CD14-positive monocyte (primary cell): ENCODE results near the gene SYPL1. TPM values are rescaled to one million over a fixed set of nuclear protein-coding genes. Genes with fewer than 3 reads are reported as not detected.

Experiments
- DNase-seq, 3 donors: peaks; one replicate each; pipeline ENCODE4 v3.0.0-alpha.2; 2011 to 2022
- H2AFZ ChIP-seq: 2 replicates; pipeline ENCODE4 v1.6.0; 2012; ENCODE audit warnings: mild to moderate bottlenecking, low read depth, low read length, inconsistent platforms; ENCODE audit not compliant: insufficient read depth, poor library complexity, severe bottlenecking
- H3K27ac ChIP-seq, 2 donors: 1 replicate in 1 of 2; 2 replicates in 1 of 2; pipeline ENCODE4 v1.5.1; 2012 to 2013; ENCODE audit warnings: low read length in 2 of 2, control low read depth in 1 of 2, inconsistent platforms in 1 of 2, low read depth in 1 of 2, mild to moderate bottlenecking in 1 of 2
- H3K27me3 ChIP-seq, 2 donors: one replicate each; pipeline versions ENCODE4 v1.6.0 to v1.6.1; 2011 to 2013; ENCODE audit warnings: low read length in 2 of 2; ENCODE audit not compliant: control insufficient read depth in 2 of 2, insufficient read depth in 2 of 2
- H3K36me3 ChIP-seq, 2 donors: replicated peaks in 1 of 2; 1 replicate in 1 of 2; 2 replicates in 1 of 2; pipeline versions ENCODE4 v1.5.1 to v1.6.1; 2012 to 2013; ENCODE audit warnings: low read length in 2 of 2, control low read depth in 1 of 2, inconsistent platforms in 1 of 2, mild to moderate bottlenecking in 1 of 2; ENCODE audit not compliant: insufficient read depth in 2 of 2, control insufficient read depth in 1 of 2
- H3K4me1 ChIP-seq, 2 donors: 1 replicate in 1 of 2; 2 replicates in 1 of 2; pipeline versions ENCODE4 v1.5.1 to v1.6.1; 2012 to 2013; ENCODE audit warnings: low read length in 2 of 2, control low read depth in 1 of 2, inconsistent platforms in 1 of 2, mild to moderate bottlenecking in 1 of 2, moderate library complexity in 1 of 2; ENCODE audit not compliant: insufficient read depth in 2 of 2, control insufficient read depth in 1 of 2
- H3K4me2 ChIP-seq: replicated peaks from 2 replicates; pipeline ENCODE3; 2012; ENCODE audit warnings: low read length, moderate library complexity, mild to moderate bottlenecking; ENCODE audit not compliant: poor library complexity, severe bottlenecking; ENCODE audit errors: extremely low read depth
- H3K4me3 ChIP-seq, 3 experiments: fragments of 200-600 bp in 1 of 3; sonication (generic) in 1 of 3; replicated peaks in 1 of 3; 1 replicate in 2 of 3; 2 replicates in 1 of 3; pipeline ENCODE4 v1.5.1; 2011 to 2013; ENCODE audit warnings: low read length in 3 of 3, mild to moderate bottlenecking in 3 of 3, control low read depth in 2 of 3, low read depth in 2 of 3, inconsistent platforms in 1 of 3, moderate library complexity in 1 of 3
- H3K79me2 ChIP-seq: 2 replicates; pipeline ENCODE4 v1.6.0; 2012; ENCODE audit warnings: mild to moderate bottlenecking, control low read depth, inconsistent platforms, low read length, moderate library complexity; ENCODE audit not compliant: insufficient read depth
- H3K9ac ChIP-seq: 2 replicates; pipeline ENCODE4 v1.6.0; 2017; ENCODE audit warnings: low read length, mild to moderate bottlenecking; ENCODE audit not compliant: insufficient read depth, poor library complexity, severe bottlenecking
- H3K9me3 ChIP-seq, 2 donors: replicated peaks in 1 of 2; 1 replicate in 1 of 2; 2 replicates in 1 of 2; pipeline versions ENCODE4 v1.5.1 to v1.6.1; 2012 to 2013; ENCODE audit warnings: low read length in 2 of 2, control low read depth in 1 of 2; ENCODE audit not compliant: control insufficient read depth in 1 of 2, insufficient read depth in 1 of 2
- H4K20me1 ChIP-seq: 2 replicates; pipeline ENCODE4 v1.6.0; 2012; ENCODE audit warnings: mild to moderate bottlenecking, low read length, control low read depth, moderate library complexity; ENCODE audit not compliant: insufficient read depth
- H3K27ac Mint-ChIP-seq, 7 donors: one replicate each; pipeline ENCODE4 v1.8.0; 2020; ENCODE audit warnings: mild to moderate bottlenecking in 7 of 7, mixed read lengths in 7 of 7, moderate library complexity in 6 of 7, inconsistent platforms in 2 of 7
- H3K27me3 Mint-ChIP-seq, 3 donors: one replicate each; pipeline ENCODE4 v1.8.0; 2021 to 2022; ENCODE audit warnings: low read depth in 3 of 3, mild to moderate bottlenecking in 3 of 3, mixed read lengths in 3 of 3, moderate library complexity in 3 of 3, inconsistent platforms in 1 of 3
- H3K36me3 Mint-ChIP-seq, 2 donors: one replicate each; pipeline ENCODE4 v1.8.0; 2020; ENCODE audit warnings: mixed read lengths in 2 of 2, inconsistent platforms in 1 of 2, mild to moderate bottlenecking in 1 of 2
- H3K4me1 Mint-ChIP-seq: one replicate; pipeline ENCODE4 v1.8.0; 2020; ENCODE audit warnings: mild to moderate bottlenecking, mixed read lengths
- H3K4me3 Mint-ChIP-seq, 2 donors: one replicate each; pipeline ENCODE4 v1.8.0; 2020; ENCODE audit warnings: mild to moderate bottlenecking in 2 of 2, mixed read lengths in 2 of 2, moderate library complexity in 1 of 2
- H3K9me3 Mint-ChIP-seq, 7 donors: one replicate each; pipeline ENCODE4 v1.8.0; 2020 to 2022; ENCODE audit warnings: mixed read lengths in 7 of 7, mild to moderate bottlenecking in 6 of 7, moderate library complexity in 6 of 7, inconsistent platforms in 2 of 7
- WGBS: methylation state at CpG from one replicate; pipeline ENCODE4 v1.1.5; 2013; ENCODE audit warnings: missing lambda C conversion rate; ENCODE audit not compliant: insufficient coverage; 5-methylcytosine and 5-hydroxymethylcytosine counted together
- intact Hi-C, 2 donors: fragments of 100-400 bp; cut with micrococcal nuclease; formaldehyde crosslinking; loops; one replicate each; pipeline versions ENCODE4 v1.15.0 to v1.15.1; 2023
- polyA plus RNA-seq, 3 donors: library from polyadenylated mRNA; depleted of rRNA in 1 of 3; unstranded in 2 of 3; stranded (reverse) in 1 of 3; fragments of 300-500 nt in 2 of 3; fragments of >200 nt in 1 of 3; fragmentation: Illumina TruSeq in 2 of 3; gene quantifications; 1 replicate in 2 of 3; 2 replicates in 1 of 3; pipeline ENCODE4 v1.2.3, GENCODE V29; 2012 to 2021
- TF ChIP-seq, protein P1 (sequence below): fragments of 200-600 bp; IDR thresholded peaks from one replicate; pipeline ENCODE4 v1.8.0; 2022; ENCODE audit warnings: antibody characterized with exemption, mild to moderate bottlenecking

The SYPL1 gene
- polyA plus RNA-seq, 3 donors = 22.3 to 82.1 (median 64.7) TPM

DNA sequence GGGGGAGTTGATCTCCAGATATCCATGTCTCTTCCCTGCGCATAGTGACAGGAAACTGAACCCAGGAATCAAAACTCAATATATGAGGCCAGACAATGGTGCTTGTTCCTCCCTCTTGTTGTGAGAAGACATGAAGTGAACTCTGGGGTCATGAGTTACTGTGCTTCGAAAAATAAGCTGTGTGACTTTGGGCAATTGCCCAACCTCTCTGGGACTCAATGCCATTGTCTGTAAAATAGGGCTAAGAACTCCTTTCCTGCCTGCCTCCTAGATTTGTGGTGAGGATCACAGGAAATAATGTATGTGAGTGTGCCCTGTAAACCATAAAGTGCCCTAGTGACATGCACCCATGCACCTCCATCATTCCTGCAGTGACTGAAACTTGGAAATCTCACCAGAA, 48.4 kb downstream of the SYPL1 start:
- no peaks in the 10 kb centered on the region for H3K36me3 Mint-ChIP-seq
- Histone ChIP-seq H3K36me3 (no peaks in the 10 kb centered on the region), H3K9me3 (no peaks in the 10 kb centered on the region), H3K4me3 (no peak overlapping the region), H3K79me2 (no peaks in the 10 kb centered on the region), H3K27ac (no peak overlapping the region), H3K4me2 (no peak overlapping the region), H3K4me1 (peaks cover 16 to 24% of the 10 kb centered on the region in 2 donors), H3K9ac (no peak overlapping the region), H3K27me3 (no peaks in the 10 kb centered on the region), H4K20me1 (no peaks in the 10 kb centered on the region), H2AFZ (no peak overlapping the region)
- DNase-seq = no peak
- peaks cover 38% of the 10 kb centered on the region for H3K4me1 Mint-ChIP-seq
- H3K27ac Mint-ChIP-seq = no peak overlapping the region
- 83% methylated on average over 1 of the region's 2 CpGs for WGBS
- TF ChIP-seq, protein P1, sequence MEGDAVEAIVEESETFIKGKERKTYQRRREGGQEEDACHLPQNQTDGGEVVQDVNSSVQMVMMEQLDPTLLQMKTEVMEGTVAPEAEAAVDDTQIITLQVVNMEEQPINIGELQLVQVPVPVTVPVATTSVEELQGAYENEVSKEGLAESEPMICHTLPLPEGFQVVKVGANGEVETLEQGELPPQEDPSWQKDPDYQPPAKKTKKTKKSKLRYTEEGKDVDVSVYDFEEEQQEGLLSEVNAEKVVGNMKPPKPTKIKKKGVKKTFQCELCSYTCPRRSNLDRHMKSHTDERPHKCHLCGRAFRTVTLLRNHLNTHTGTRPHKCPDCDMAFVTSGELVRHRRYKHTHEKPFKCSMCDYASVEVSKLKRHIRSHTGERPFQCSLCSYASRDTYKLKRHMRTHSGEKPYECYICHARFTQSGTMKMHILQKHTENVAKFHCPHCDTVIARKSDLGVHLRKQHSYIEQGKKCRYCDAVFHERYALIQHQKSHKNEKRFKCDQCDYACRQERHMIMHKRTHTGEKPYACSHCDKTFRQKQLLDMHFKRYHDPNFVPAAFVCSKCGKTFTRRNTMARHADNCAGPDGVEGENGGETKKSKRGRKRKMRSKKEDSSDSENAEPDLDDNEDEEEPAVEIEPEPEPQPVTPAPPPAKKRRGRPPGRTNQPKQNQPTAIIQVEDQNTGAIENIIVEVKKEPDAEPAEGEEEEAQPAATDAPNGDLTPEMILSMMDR = no peak
- H3K9me3 Mint-ChIP-seq = no peaks in the 10 kb centered on the region
- no peak overlapping the region for H3K4me3 Mint-ChIP-seq
- intact Hi-C loops = no loop called here
- peaks cover 1 to 6% (median 3%) of the 10 kb centered on the region in 3 donors for H3K27me3 Mint-ChIP-seq

DNA sequence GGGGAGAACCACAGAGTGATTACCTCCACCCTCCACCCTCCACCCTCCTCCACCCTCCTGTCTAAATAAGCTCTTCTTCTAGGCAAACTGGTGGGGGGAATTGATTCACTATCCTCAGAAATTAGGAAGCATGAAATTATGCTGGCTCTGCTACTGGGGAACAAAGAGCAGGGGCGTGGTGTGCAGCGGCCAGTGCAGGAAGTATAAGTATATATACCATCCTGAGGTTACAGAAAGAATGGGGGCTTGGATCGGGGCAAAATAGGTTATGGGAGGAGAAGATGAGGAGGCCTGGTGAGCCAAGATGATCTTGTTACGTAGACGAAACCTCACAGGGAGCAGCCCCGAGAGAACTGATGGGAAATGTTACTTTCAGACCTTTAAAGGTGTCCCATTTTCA, 49.1 kb downstream of the SYPL1 start:
- peaks cover 1 to 6% (median 3%) of the 10 kb centered on the region in 3 donors for H3K27me3 Mint-ChIP-seq
- no peak overlapping the region for H3K27ac ChIP-seq
- H3K27ac Mint-ChIP-seq = no peak overlapping the region
- no peaks in the 10 kb centered on the region for H3K9me3 Mint-ChIP-seq
- H3K4me3 Mint-ChIP-seq = no peak overlapping the region
- H2AFZ ChIP-seq = peak overlapping the region; percentile 6
- H3K27me3 ChIP-seq = no peaks in the 10 kb centered on the region
- H3K36me3 Mint-ChIP-seq = no peaks in the 10 kb centered on the region
- peaks cover 44% of the 10 kb centered on the region for H3K4me1 Mint-ChIP-seq
- no peak overlapping the region for H3K4me3 ChIP-seq
- H3K9ac ChIP-seq = no peak overlapping the region
- H3K79me2 ChIP-seq = no peaks in the 10 kb centered on the region
- H4K20me1 ChIP-seq = no peaks in the 10 kb centered on the region
- no peaks in the 10 kb centered on the region for H3K9me3 ChIP-seq
- no peak overlapping the region for H3K4me2 ChIP-seq
- no peaks in the 10 kb centered on the region for H3K36me3 ChIP-seq
- DNase-seq = no peak
- 0% methylated on average over 1 of the region's 6 CpGs for WGBS
- peaks cover 20 to 30% of the 10 kb centered on the region in 2 donors for H3K4me1 ChIP-seq
- TF ChIP-seq, protein P1 = no peak
- intact Hi-C loops = no loop called here
